ENCODE measurements around the gene LIPJ. TPM values are rescaled to one million over a fixed set of nuclear protein-coding genes. Genes with fewer than 3 reads are reported as not detected.

LIPJ gene
- total and polyA plus RNA-seq, 10 of the 15 experiments (the other 5 are each of a cell fraction or from before 2014, with no cell fraction given), result 0.03 to 0.23 (median 0.08) TPM; not detected in 5

- no peak for TF ChIP-seq BMI1 (IDR thresholded peaks at IDR 0.05; ENCODE audit: borderline replicate concordance)
- TF ChIP-seq ZBTB40 (IDR thresholded peaks at IDR 0.05; ENCODE audit: borderline replicate concordance), result peak; percentile 53
- 0 out of 2 replicates have a peak, but pooled peaks have one; percentile 7 for TF ChIP-seq TCF3 (IDR thresholded peaks at IDR 0.05; ENCODE audit: borderline replicate concordance, insufficient read depth, low read depth, low read length)
- TF ChIP-seq PBX3 (IDR thresholded peaks at IDR 0.05; ENCODE audit: insufficient replicate concordance, low read depth, low read length), result no peak
- TF ChIP-seq CTCF (IDR thresholded peaks at IDR 0.05 in 2 of 3, conservative IDR thresholded peaks at IDR 0.05 in 1 of 3; ENCODE audit: control insufficient read depth in 2 of 3, extremely low read depth in 1 of 3, insufficient read depth in 1 of 3, low read depth in 3 of 3, low read length in 3 of 3), result peak; percentile 76 to 92 (median 81)
- peak; percentile 6; the same call in 1 of the 2 replicates for TF ChIP-seq RUNX3 (IDR thresholded peaks at IDR 0.05; ENCODE audit: low read length)
- TF ChIP-seq CHD2 (IDR thresholded peaks at IDR 0.05; ENCODE audit: borderline replicate concordance, low read depth, low read length), result no peak
- TF ChIP-seq HDGF (IDR thresholded peaks at IDR 0.05), result no peak
- no peak for TF ChIP-seq WRNIP1 (IDR thresholded peaks at IDR 0.05; ENCODE audit: borderline replicate concordance, low read depth, low read length)
- TF ChIP-seq KAT2A (conservative IDR thresholded peaks at IDR 0.05; ENCODE audit: control insufficient read depth, low read depth, low read length), result no peak
- no peak for TF ChIP-seq CEBPZ (IDR thresholded peaks at IDR 0.05; ENCODE audit: low read depth, low read length)
- TF ChIP-seq SRF (IDR thresholded peaks at IDR 0.05; ENCODE audit: low read depth in 2 of 2, low read length in 2 of 2), result peak; percentile 75 to 89; a peak in 3 of 4 replicates
- no peak for TF ChIP-seq RBBP5 (conservative IDR thresholded peaks at IDR 0.05)
- TF ChIP-seq BHLHE40 (IDR thresholded peaks at IDR 0.05; ENCODE audit: borderline replicate concordance in 1 of 2, low read depth in 2 of 2, low read length in 1 of 2), result peak; percentile 68 to 90; a peak in 3 of 4 replicates
- peak; percentile 71; the same call in 1 of the 2 replicates for TF ChIP-seq ATF3 (IDR thresholded peaks at IDR 0.05; ENCODE audit: borderline replicate concordance, extremely low read depth, low read depth, low read length)
- TF ChIP-seq EGR1 (IDR thresholded peaks at IDR 0.05; ENCODE audit: borderline replicate concordance in 1 of 2, low read depth in 2 of 2, low read length in 2 of 2), result peak in 1 of 2 experiments; percentile 13; a peak in 1 of 3 replicates
These were observed 3.6 kb upstream of the LIPJ start, which contains the start of gene RNLS (continued) for GRCh38 chr10:88582806-88583583.
